ENCODE measurements around the gene USE1.

DNA sequence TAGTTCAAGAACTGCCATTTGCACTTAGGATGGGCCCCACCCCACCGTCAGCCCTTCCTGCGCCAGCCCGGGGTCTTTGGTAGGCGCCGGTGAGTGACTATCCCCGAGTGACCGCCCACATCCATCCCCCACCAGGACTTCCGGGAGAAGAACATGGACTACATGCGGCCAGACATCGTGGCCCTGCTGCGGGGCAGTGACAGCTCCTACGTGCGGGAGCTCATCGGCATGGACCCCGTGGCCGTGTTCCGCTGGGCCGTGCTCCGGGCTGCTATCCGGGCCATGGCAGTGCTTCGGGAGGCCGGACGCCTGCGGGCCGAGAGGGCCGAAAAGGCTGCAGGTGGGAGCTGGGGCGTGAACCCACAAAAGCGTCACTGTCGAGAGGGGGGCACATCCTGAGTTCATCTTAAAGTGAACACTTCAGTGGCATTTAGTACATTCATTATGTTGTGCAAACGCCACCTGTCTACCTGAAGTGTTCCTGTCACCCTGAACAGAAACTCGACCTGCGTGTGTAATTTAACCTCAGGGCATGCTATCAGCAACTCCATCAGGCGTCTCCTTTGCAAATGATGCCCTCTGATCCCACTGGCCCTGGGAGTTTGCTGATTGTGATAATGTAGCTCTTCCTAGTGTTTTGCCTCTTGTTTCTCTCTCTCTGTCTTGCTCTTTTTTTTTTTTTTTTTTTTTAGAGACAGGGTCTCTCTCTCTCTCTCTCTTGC is 42.4 kb upstream of the USE1 start:
- no peak for TF ChIP-seq CTCF (IDR thresholded peaks at IDR 0.05; ENCODE audit: low read length)
- TF ChIP-seq EZH2phosphoT487 (IDR thresholded peaks at IDR 0.05; ENCODE audit: low read length): no peak

All from MM.1S (cell line).